Measurements from ENCODE around the gene TAB2.

The TAB2 gene

GRCh38 chr6:149331043-149331807 lies 13.7 kb downstream of the TAB2 start:
- no peak overlapping the region for H3K4me3 ChIP-seq (replicated peaks; ENCODE audit: low read depth, low read length)
- no peak for TF ChIP-seq CTCF (IDR thresholded peaks at IDR 0.05; ENCODE audit: low read depth, low read length, missing control alignments)
- no peak for DNase-seq (ENCODE audit: extremely low read depth, low read depth)

- DNase-seq (ENCODE audit: extremely low read depth, low read depth) = no peak
- no peak for TF ChIP-seq CTCF (IDR thresholded peaks at IDR 0.05; ENCODE audit: low read depth, low read length, missing control alignments)
- H3K4me3 ChIP-seq (replicated peaks; ENCODE audit: low read depth, low read length) = no peak overlapping the region
Observed at GRCh38 chr6:149331871-149332270, 14.4 kb downstream of the TAB2 start.

GRCh38 chr6:149332602-149333265 lies 15.2 kb downstream of the TAB2 start:
- TF ChIP-seq CTCF (IDR thresholded peaks at IDR 0.05; ENCODE audit: low read depth, low read length, missing control alignments) = no peak
- no peak for DNase-seq (ENCODE audit: extremely low read depth, low read depth)
- H3K4me3 ChIP-seq (replicated peaks; ENCODE audit: low read depth, low read length) = no peak overlapping the region

GRCh38 chr6:149333266-149333620 lies 15.7 kb downstream of the TAB2 start:
- H3K4me3 ChIP-seq (replicated peaks; ENCODE audit: low read depth, low read length) = no peak overlapping the region
- no peak for DNase-seq (ENCODE audit: extremely low read depth, low read depth)
- TF ChIP-seq CTCF (IDR thresholded peaks at IDR 0.05; ENCODE audit: low read depth, low read length, missing control alignments) = no peak

- DNase-seq (ENCODE audit: extremely low read depth, low read depth) = no peak
- no peak for TF ChIP-seq CTCF (IDR thresholded peaks at IDR 0.05; ENCODE audit: low read depth, low read length, missing control alignments)
- no peak overlapping the region for H3K4me3 ChIP-seq (replicated peaks; ENCODE audit: low read depth, low read length)
Observed at GRCh38 chr6:149334201-149334600, 16.7 kb downstream of the TAB2 start.

- TF ChIP-seq CTCF (IDR thresholded peaks at IDR 0.05; ENCODE audit: low read depth, low read length, missing control alignments) = no peak
- DNase-seq (ENCODE audit: extremely low read depth, low read depth) = peak; percentile 55
Observed at GRCh38 chr6:149334682-149335160, 17.2 kb downstream of the TAB2 start.

More at GRCh38 chr6:149334682-149335160, 17.2 kb downstream of the TAB2 start:
- no peak overlapping the region for H3K4me3 ChIP-seq (replicated peaks; ENCODE audit: low read depth, low read length)
